22Rv1 (cell line): ENCODE measurements around the gene MEIKIN.

Experiments
- CTCF ChIP-seq: fragments of 450-650 bp; IDR thresholded peaks from 2 replicates; pipeline ENCODE4 v1.5.1; 2017; ENCODE audit warnings: mild to moderate bottlenecking
- ZFX ChIP-seq: fragments of 450-650 bp; IDR thresholded peaks from 2 replicates; pipeline ENCODE4 v1.6.1; 2017; ENCODE audit warnings: antibody characterized with exemption, borderline replicate concordance

- TF ChIP-seq CTCF = no peak
- TF ChIP-seq ZFX = no peak
Measured at GRCh38 chr5:131795879-131796792, 149.3 kb downstream of the MEIKIN start.
